Chondrocyte (in vitro differentiated cells): ENCODE measurements around the gene UNKL. TPM values are rescaled to one million over a fixed set of nuclear protein-coding genes. Genes with fewer than 3 reads are reported as not detected.

ENCODE experiments used
- DNase-seq: peaks from one replicate; pipeline ENCODE4 v3.0.0; 2021; ENCODE audit warnings: mixed read lengths, low spot score
- H3K27ac Mint-ChIP-seq: one replicate; pipeline ENCODE4 v1.8.0; 2021; ENCODE audit warnings: mild to moderate bottlenecking, moderate library complexity, mixed read lengths; ENCODE audit not compliant: unreplicated experiment
- H3K27me3 Mint-ChIP-seq: 2 replicates; pipeline ENCODE4 v1.8.0; 2021; ENCODE audit warnings: low read depth, mixed read lengths
- H3K36me3 Mint-ChIP-seq: 2 replicates; pipeline ENCODE4 v1.8.0; 2021; ENCODE audit warnings: low read depth, mixed read lengths
- H3K4me1 Mint-ChIP-seq: 2 replicates; pipeline ENCODE4 v1.8.0; 2021; ENCODE audit warnings: low read depth, mild to moderate bottlenecking, mixed read lengths
- H3K4me3 Mint-ChIP-seq: one replicate; pipeline ENCODE4 v1.8.0; 2021; ENCODE audit warnings: mild to moderate bottlenecking, moderate library complexity, mixed read lengths; ENCODE audit not compliant: unreplicated experiment
- H3K9me3 Mint-ChIP-seq: 2 replicates; pipeline ENCODE4 v1.8.0; 2021; ENCODE audit warnings: low read depth, mixed read lengths
- total RNA-seq: library from RNA; stranded (reverse); gene quantifications from 3 replicates; pipeline ENCODE4 v1.2.1, GENCODE V29; 2021
- TF ChIP-seq, protein P1 (sequence below): fragments of 200-600 bp; sonication (generic); IDR thresholded peaks from 2 replicates; pipeline ENCODE4 v1.5.0; 2021; ENCODE audit warnings: antibody characterized with exemption, mild to moderate bottlenecking, moderate library complexity

UNKL gene
- total RNA-seq, 1 donor from 2014 or later: 12.6 TPM

DNA sequence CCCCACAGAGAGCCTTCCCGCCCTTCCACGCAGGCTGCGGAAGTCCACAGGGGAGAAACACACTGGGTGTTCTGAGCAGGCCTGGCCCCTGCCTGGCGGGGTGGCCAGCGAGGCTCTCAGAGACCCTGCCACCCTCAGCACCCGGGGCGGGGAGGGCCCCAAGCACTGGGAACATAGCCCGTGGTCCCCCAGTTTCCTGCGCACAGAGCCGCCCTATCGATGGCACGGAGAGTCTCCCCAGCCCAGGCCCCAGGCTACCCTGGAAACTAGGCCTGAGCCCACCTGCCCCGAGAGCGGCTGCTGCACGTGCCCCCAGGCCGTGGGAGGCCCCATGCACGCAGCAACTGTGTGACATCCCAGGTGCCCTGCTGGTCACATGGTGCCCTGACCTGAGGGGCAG lies 40.1 kb upstream of the UNKL start:
- Mint-ChIP-seq H3K27me3 (no peaks in the 10 kb centered on the region), H3K9me3 (no peaks in the 10 kb centered on the region), H3K4me3 (no peak overlapping the region), H3K27ac (no peak overlapping the region), H3K36me3 (peaks cover 9% of the 10 kb centered on the region), H3K4me1 (no peaks in the 10 kb centered on the region)
- no peak for DNase-seq
- TF ChIP-seq, protein P1, sequence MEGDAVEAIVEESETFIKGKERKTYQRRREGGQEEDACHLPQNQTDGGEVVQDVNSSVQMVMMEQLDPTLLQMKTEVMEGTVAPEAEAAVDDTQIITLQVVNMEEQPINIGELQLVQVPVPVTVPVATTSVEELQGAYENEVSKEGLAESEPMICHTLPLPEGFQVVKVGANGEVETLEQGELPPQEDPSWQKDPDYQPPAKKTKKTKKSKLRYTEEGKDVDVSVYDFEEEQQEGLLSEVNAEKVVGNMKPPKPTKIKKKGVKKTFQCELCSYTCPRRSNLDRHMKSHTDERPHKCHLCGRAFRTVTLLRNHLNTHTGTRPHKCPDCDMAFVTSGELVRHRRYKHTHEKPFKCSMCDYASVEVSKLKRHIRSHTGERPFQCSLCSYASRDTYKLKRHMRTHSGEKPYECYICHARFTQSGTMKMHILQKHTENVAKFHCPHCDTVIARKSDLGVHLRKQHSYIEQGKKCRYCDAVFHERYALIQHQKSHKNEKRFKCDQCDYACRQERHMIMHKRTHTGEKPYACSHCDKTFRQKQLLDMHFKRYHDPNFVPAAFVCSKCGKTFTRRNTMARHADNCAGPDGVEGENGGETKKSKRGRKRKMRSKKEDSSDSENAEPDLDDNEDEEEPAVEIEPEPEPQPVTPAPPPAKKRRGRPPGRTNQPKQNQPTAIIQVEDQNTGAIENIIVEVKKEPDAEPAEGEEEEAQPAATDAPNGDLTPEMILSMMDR: no peak

DNA sequence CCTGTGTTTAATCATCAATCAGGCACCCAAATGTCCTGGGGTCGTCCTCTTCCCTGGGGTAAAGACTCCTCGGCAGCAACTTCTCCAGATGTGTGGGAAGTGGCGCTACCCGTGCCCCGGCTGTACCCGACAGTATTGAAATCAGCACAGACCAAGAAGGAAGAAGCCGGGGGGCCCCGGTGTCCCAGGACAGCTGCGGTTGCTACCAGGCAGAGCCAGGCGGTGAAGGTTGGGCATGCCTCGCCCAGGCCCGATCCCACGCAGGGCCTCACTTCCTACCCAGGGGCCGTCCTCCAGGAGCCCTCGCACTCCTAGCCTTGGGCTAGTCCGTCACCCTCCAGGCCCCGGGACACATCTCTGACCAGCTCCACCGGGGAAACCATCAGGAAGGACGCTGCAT lies 38.8 kb upstream of the UNKL start:
- no peak for DNase-seq
- no peak overlapping the region for H3K27ac Mint-ChIP-seq
- no peak overlapping the region for H3K4me3 Mint-ChIP-seq
- TF ChIP-seq, protein P1: no peak
- no peaks in the 10 kb centered on the region for H3K27me3 Mint-ChIP-seq
- no peaks in the 10 kb centered on the region for H3K4me1 Mint-ChIP-seq
- H3K36me3 Mint-ChIP-seq: peaks cover 11% of the 10 kb centered on the region
- no peaks in the 10 kb centered on the region for H3K9me3 Mint-ChIP-seq

DNA sequence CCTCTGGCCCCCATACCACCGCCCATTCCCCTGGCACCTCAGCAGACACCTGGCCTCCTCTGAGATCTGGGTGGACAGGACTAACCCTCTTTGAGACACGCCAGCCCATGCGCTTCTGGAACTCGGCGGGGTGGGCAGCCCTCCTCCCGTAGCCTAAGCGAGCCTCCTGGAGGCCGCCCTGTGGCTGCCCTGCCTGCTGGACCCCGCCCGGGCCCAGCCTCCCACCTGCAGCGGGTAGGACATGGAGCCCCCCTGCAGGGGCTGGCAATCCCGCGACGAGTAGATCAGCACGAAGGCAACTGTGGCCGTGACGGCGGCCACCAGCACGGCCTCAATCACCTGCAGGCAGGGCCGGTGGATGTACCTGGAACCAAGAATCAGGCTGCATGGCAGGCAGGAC lies 38.0 kb upstream of the UNKL start:
- Mint-ChIP-seq H3K36me3 (peaks cover 11% of the 10 kb centered on the region), H3K4me1 (no peaks in the 10 kb centered on the region), H3K27ac (no peak overlapping the region), H3K4me3 (no peak overlapping the region), H3K9me3 (no peaks in the 10 kb centered on the region), H3K27me3 (no peaks in the 10 kb centered on the region)
- DNase-seq: no peak
- TF ChIP-seq, protein P1: no peak

DNA sequence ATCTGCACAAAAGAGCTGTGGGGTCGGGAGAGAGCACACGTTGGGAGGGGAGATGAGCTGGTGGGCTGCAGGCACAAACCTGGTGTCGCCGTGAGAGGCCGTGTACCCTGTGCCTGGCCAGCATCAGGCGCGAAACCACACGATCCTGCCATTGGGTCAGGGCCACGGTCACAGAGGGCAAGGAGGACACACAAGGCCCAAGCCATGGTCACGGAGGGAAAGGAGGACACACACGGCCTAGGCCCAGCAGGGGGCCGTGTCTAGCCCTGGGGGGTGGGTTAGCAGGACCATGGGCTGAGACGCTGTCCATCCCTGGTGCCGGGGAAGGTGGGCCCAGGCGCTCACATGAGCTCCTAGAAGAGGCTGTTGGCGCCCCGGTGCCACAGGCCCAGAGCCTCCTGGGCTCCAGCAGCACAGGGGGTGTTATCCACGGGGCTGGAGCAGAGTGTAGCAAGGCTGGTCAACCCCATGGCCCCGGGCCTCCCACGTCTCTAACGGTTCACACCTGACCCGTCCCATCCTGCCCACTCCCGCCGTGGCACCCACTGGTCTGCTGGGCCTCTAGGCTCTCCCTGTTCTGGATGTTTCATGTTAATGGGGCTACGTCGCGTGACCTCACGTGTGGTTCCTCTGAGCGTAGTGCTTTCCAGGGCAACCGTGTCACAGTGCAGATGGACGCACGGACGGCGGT lies 37.3 kb upstream of the UNKL start:
- Mint-ChIP-seq H3K36me3 (peaks cover 11% of the 10 kb centered on the region), H3K9me3 (no peaks in the 10 kb centered on the region), H3K4me3 (no peak overlapping the region), H3K27me3 (no peaks in the 10 kb centered on the region), H3K27ac (no peak overlapping the region), H3K4me1 (no peaks in the 10 kb centered on the region)
- TF ChIP-seq, protein P1: no peak
- no peak for DNase-seq

DNA sequence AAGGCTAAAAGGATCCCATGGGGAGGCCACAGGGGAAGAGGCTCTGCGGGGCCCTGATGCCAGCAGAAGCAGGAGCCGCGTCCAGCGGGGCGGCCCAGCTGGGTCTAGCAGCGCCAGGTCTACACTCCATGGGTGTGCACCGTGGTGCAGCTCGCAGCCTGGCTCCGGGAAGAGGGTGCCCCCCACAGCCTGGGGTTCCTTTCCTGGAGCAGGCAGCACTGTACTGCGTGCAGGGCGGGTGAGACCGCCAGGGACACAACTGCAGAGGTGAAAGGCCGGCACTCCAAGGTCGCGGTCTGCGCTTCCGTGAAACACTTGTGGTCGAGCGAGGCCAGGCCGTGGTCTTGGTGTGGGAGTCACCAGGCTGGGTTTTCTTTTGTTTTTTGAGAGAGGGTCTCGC lies 36.3 kb upstream of the UNKL start:
- DNase-seq: no peak
- H3K9me3 Mint-ChIP-seq: no peaks in the 10 kb centered on the region
- TF ChIP-seq, protein P1: no peak
- no peak overlapping the region for H3K27ac Mint-ChIP-seq
- H3K4me3 Mint-ChIP-seq: no peak overlapping the region
- peaks cover 11% of the 10 kb centered on the region for H3K36me3 Mint-ChIP-seq
- no peaks in the 10 kb centered on the region for H3K27me3 Mint-ChIP-seq
- H3K4me1 Mint-ChIP-seq: no peaks in the 10 kb centered on the region
